HEK293T (cell line): Measurements from ENCODE around the gene APP.
A peak's percentile ranks its signal among the peaks of the same experiment; 100 is the strongest.

ENCODE experiments used
- CTCF ChIA-PET: fragments of 350-600 bp; formaldehyde crosslinking; extraction: SDS; loops from one replicate; lab custom pipeline; 2021; ENCODE audit warnings: antibody characterized with exemption, inconsistent platforms; lab: Yijun Ruan, JAX
- POLR2A ChIA-PET: fragments of 350-600 bp; formaldehyde crosslinking; extraction: SDS; loops from one replicate; lab custom pipeline; 2020; ENCODE audit warnings: antibody characterized with exemption, inconsistent platforms; lab: Yijun Ruan, JAX
- DNase-seq: peaks from one replicate; pipeline ENCODE4 v3.0.0; 2012; ENCODE audit warnings: mixed read lengths; ENCODE audit errors: extremely low spot score
- ARNT ChIP-seq: fragments of 450-650 bp; IDR thresholded peaks from 2 replicates; pipeline ENCODE4 v1.6.1; 2017; ENCODE audit warnings: mild to moderate bottlenecking
- BHLHE40 ChIP-seq: fragments of 450-650 bp; IDR thresholded peaks from 2 replicates; pipeline ENCODE4 v1.6.1; 2016; ENCODE audit warnings: mild to moderate bottlenecking, moderate library complexity, borderline replicate concordance
- CTBP1 ChIP-seq: fragments of 450-650 bp; IDR thresholded peaks from 2 replicates; pipeline ENCODE4 v1.6.1; 2016; ENCODE audit warnings: borderline replicate concordance
- ELF4 ChIP-seq: fragments of 450-650 bp; IDR thresholded peaks from 2 replicates; pipeline ENCODE4 v1.6.1; 2017; ENCODE audit warnings: antibody characterized with exemption
- FOXA1 ChIP-seq: fragments of 450-650 bp; IDR thresholded peaks from 2 replicates; pipeline ENCODE4 v1.6.1; 2016; ENCODE audit warnings: mild to moderate bottlenecking
- FOXK2 ChIP-seq: fragments of 450-650 bp; IDR thresholded peaks from 2 replicates; pipeline ENCODE4 v1.6.1; 2016; ENCODE audit warnings: mild to moderate bottlenecking
- FOXM1 ChIP-seq: fragments of 450-650 bp; IDR thresholded peaks from 2 replicates; pipeline ENCODE4 v1.6.1; 2017; ENCODE audit warnings: mild to moderate bottlenecking, borderline replicate concordance
- HDGF ChIP-seq: fragments of 450-650 bp; IDR thresholded peaks from 2 replicates; pipeline ENCODE4 v1.6.1; 2017; ENCODE audit warnings: antibody characterized with exemption, borderline replicate concordance
- L3MBTL2 ChIP-seq: fragments of 450-650 bp; conservative IDR thresholded peaks from 2 replicates; pipeline ENCODE4 v1.6.1; 2016; ENCODE audit warnings: mild to moderate bottlenecking
- LEF1 ChIP-seq: fragments of 450-650 bp; IDR thresholded peaks from 2 replicates; pipeline ENCODE4 v1.6.1; 2017; ENCODE audit warnings: mild to moderate bottlenecking, borderline replicate concordance
- NFRKB ChIP-seq: fragments of 450-650 bp; IDR thresholded peaks from 2 replicates; pipeline ENCODE4 v1.6.1; 2016; ENCODE audit warnings: mild to moderate bottlenecking, moderate library complexity
- PKNOX1 ChIP-seq: fragments of 450-650 bp; IDR thresholded peaks from 2 replicates; pipeline ENCODE4 v1.6.1; 2016
- SP1 ChIP-seq: fragments of 450-650 bp; IDR thresholded peaks from 2 replicates; pipeline ENCODE4 v1.6.1; 2017
- SUZ12 ChIP-seq: fragments of 450-650 bp; IDR thresholded peaks from 2 replicates; pipeline ENCODE4 v1.6.1; 2016; ENCODE audit warnings: mild to moderate bottlenecking
- TARDBP ChIP-seq: fragments of 450-650 bp; IDR thresholded peaks from 2 replicates; pipeline ENCODE4 v1.6.1; 2016
- ZNF384 ChIP-seq: fragments of 450-650 bp; IDR thresholded peaks from 2 replicates; pipeline ENCODE4 v1.6.1; 2016

APP gene

GRCh38 chr21:25862596-25862995 is 308.0 kb downstream of the APP start:
- TF ChIP-seq FOXA1 (no peak), HDGF (no peak), PKNOX1 (no peak), FOXM1 (no peak), LEF1 (no peak), ARNT (no peak), FOXK2 (no peak), ELF4 (no peak), TARDBP (no peak), ZNF384 (no peak), SUZ12 (no peak), L3MBTL2 (no peak), SP1 (no peak), NFRKB (no peak), BHLHE40 (no peak), CTBP1 (no peak)
- POLR2A ChIA-PET, result no interaction called here
- CTCF ChIA-PET, result no interaction called here
- DNase-seq, result peak; percentile 45

- TF ChIP-seq FOXM1 (no peak), ARNT (no peak), TARDBP (no peak), SP1 (no peak), PKNOX1 (no peak), LEF1 (no peak), BHLHE40 (no peak), FOXA1 (no peak), HDGF (no peak), ELF4 (no peak), NFRKB (no peak), ZNF384 (no peak)
Measured at GRCh38 chr21:25862112-25862511, 308.5 kb downstream of the APP start.

GRCh38 chr21:25859235-25859929 is 311.2 kb downstream of the APP start:
- ChIA-PET POLR2A (no interaction called here), CTCF (no interaction called here)
- no peak for DNase-seq
- TF ChIP-seq SP1 (no peak), FOXK2 (no peak), CTBP1 (no peak), ARNT (no peak), HDGF (no peak), NFRKB (no peak), ZNF384 (no peak), LEF1 (no peak), SUZ12 (no peak), ELF4 (no peak), FOXA1 (no peak), L3MBTL2 (no peak), FOXM1 (no peak), BHLHE40 (no peak), TARDBP (no peak), PKNOX1 (no peak)

More at GRCh38 chr21:25862112-25862511, 308.5 kb downstream of the APP start:
- no peak for DNase-seq
- CTCF ChIA-PET, result no interaction called here
- POLR2A ChIA-PET, result no interaction called here

- DNase-seq, result no peak
- TF ChIP-seq ELF4, result no peak
- no peak for TF ChIP-seq PKNOX1
- TF ChIP-seq CTBP1, result no peak
- no peak for TF ChIP-seq ARNT
- no peak for TF ChIP-seq ZNF384
- no peak for TF ChIP-seq FOXM1
- ChIA-PET CTCF (interaction anchor here (0.9 kb wide), 1 partner anchor 77 kb away, joined by 4 read pairs; no protein-coding TSS in a partner anchor), POLR2A (no interaction called here)
Measured at GRCh38 chr21:25858325-25858724, 312.2 kb downstream of the APP start.

- POLR2A ChIA-PET, result no interaction called here
- no peak for TF ChIP-seq FOXM1
- TF ChIP-seq LEF1, result no peak
- TF ChIP-seq TARDBP, result no peak
- no peak for TF ChIP-seq NFRKB
- no peak for TF ChIP-seq SUZ12
- no peak for TF ChIP-seq ELF4
- TF ChIP-seq PKNOX1, result no peak
- no peak for TF ChIP-seq ARNT
- no peak for TF ChIP-seq BHLHE40
- no peak for TF ChIP-seq L3MBTL2
- CTCF ChIA-PET, result interaction anchor here (0.9 kb wide), 1 partner anchor 78 kb away, joined by 4 read pairs; no protein-coding TSS in a partner anchor
- no peak for DNase-seq
Measured at GRCh38 chr21:25857308-25858074, 313.1 kb downstream of the APP start.
